DND-41 (cell line): ENCODE data around the gene LCN1.

Source experiments
- CTCF ChIP-seq: IDR thresholded peaks from 2 replicates; pipeline ENCODE4 v1.5.1; 2012; ENCODE audit warnings: borderline replicate concordance, low read length, moderate library complexity, mild to moderate bottlenecking; ENCODE audit not compliant: poor library complexity, severe bottlenecking; ENCODE audit errors: extremely low read depth
- EZH2 ChIP-seq: IDR thresholded peaks from 3 replicates; pipeline ENCODE4 v1.6.1; 2012; ENCODE audit warnings: borderline replicate concordance, low read depth, mild to moderate bottlenecking, moderate library complexity, low read length, inconsistent platforms; ENCODE audit not compliant: severe bottlenecking

GRCh38 chr9:135547756-135548736, 26.8 kb downstream of the LCN1 start:
- TF ChIP-seq CTCF, result no peak
- no peak for TF ChIP-seq EZH2
